GM10266 (cell line): ENCODE data around the gene PAPLN.
A peak's percentile ranks its signal among the peaks of the same experiment; 100 is the strongest.

Source experiments
- DNase-seq: peaks from one replicate; pipeline ENCODE4 v3.0.0; 2012; ENCODE audit errors: extremely low spot score
- CTCF ChIP-seq: IDR thresholded peaks from 2 replicates; pipeline ENCODE4 v1.5.1; 2012; ENCODE audit warnings: mild to moderate bottlenecking, low read depth; ENCODE audit not compliant: control insufficient read depth, insufficient read depth; ENCODE audit errors: missing control alignments

Gene PAPLN

DNA sequence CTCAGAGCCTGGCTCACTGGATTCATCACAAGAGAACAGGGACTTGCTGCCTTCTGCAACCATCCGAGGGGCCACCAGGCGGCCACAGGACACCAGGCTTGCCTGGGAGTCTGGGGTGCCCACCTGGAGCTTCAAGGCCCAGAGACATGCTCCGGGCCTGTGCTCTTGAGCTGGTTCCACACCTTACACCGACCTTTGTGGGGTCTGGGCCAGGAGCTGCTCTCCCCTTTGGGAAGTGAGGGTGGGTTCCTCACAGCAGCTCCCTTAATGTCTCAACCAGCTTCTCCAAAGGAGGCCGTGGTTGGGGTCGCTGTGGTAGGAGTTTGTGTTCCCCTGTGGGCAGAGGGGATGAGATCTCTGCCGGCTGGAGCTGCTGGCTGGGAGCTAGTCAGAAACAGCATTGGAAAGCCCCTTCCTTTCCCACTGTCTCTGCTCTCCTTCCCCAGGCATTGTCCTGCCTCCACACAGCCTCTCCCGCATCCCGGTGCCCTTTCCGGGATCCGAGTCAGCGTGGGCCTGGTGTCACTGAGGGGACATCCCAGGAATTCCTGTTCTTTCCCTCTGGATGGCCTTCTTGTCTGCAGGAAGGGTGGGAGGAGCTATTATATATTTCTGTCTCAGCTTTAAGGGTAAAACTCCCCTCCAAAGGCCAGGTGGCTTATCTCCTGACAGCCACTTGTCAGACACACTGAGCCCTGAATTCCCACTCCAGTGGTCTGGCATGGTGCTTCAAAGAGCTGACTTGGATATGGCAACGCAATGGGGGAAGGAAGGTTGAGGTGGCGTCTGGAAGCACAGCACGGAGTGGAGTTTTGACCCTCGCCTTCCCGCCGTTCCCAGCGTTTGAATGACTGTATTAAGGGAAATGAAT is 5.1 kb upstream of the PAPLN start:
- peak; percentile 42 for DNase-seq
- TF ChIP-seq CTCF, result peak; percentile 51

- no peak for TF ChIP-seq CTCF
- no peak for DNase-seq
Observed at GRCh38 chr14:73232984-73233383, 4.3 kb upstream of the PAPLN start.

GRCh38 chr14:73233564-73233963 is 3.7 kb upstream of the PAPLN start:
- TF ChIP-seq CTCF, result no peak
- DNase-seq, result no peak

DNA sequence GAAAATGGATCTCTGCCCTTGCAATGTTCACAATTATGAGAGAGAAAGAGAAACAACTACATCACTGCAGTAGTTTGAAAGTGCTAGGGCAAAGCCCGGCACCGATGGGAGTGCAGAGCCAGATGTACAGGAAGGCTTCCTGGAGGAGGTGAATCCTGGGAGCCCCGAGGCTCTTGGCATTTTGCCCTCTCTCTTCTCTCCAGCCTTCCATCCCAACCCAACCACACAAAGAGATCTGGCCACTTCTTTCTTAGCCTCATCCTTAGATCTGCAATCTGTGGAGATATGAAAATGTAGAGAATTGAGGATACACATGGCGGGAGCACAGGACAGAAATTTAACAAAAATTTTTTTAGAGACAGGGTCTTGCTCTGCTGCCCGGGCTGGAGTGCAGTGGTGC is 3.3 kb upstream of the PAPLN start:
- no peak for DNase-seq
- TF ChIP-seq CTCF, result no peak

DNA sequence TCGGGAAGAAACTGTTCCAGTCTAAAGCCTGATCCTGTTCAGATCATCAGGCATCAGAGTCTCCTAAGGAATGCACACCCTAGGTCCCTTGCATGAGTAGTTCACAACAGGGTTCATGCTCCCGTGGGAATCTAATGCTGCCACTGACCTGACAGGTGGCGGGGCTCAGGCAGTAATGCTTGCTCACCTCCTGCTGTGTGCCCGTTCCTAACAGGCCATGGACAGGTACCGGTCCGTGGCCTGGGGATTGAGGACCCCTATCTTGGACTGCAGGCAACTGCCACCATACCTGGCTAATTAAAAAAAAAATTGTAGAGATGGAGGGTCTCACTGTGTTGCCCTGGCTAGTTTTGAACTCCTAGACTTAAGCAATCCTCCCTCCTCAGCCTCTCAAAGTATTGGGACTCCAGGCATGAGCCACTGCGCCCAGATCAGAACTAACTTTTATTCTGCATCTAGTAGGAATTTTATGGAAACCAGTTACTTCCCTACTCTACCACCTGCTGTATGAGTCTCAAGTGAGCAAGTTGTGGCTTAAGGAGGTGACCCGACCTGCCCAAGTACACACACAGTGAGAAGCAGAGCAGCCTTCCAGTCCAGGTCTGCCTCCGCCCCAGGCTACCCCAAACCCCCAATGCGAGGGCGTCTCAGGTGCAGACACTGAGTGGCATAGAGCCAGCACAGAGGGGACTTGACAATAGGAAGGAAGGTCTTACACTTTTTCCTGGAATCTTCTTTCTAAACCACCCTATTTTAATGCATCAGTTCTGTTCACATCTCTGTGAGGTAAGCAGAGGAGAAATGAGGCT is 2.5 kb upstream of the PAPLN start:
- no peak for TF ChIP-seq CTCF
- DNase-seq, result no peak

DNA sequence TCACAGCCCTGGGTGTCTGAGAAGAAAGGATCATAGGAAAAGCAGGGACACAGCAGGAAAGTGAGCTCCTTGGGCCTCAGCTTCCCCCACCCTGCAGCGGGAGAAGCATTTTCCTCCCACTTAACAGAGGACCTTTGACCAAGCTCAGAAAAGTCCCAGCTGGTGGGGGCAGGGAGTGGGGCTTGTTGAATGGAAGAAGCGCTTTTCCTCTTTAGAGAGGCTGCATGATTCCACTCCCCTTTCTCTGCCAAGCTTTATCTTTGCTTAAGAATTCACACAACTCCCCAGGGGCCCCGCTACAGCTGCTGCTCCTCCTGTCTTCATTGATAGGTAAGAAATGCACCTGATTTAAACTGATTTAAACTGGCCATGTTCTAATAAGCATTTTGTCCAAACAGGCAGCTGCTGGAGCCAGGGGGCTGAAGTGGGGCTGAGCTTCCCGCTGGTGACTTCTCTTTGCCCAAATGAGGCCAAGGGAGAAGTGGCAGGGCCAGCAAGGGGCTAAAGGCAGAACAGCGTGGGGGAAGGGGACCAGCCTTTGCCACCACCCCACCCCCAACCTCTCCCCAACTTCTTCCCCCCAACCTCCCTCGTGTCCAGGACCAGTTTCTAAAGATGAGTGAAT is 1.7 kb upstream of the PAPLN start:
- no peak for TF ChIP-seq CTCF
- no peak for DNase-seq
